GM19193 (cell line): ENCODE results near the gene TMEM255B.

Experiments
- POLR2A ChIP-seq: IDR thresholded peaks from 4 replicates; pipeline ENCODE4 v1.6.1; 2011; ENCODE audit not compliant: insufficient read depth, insufficient read length; ENCODE audit errors: extremely low read depth

TMEM255B gene

DNA sequence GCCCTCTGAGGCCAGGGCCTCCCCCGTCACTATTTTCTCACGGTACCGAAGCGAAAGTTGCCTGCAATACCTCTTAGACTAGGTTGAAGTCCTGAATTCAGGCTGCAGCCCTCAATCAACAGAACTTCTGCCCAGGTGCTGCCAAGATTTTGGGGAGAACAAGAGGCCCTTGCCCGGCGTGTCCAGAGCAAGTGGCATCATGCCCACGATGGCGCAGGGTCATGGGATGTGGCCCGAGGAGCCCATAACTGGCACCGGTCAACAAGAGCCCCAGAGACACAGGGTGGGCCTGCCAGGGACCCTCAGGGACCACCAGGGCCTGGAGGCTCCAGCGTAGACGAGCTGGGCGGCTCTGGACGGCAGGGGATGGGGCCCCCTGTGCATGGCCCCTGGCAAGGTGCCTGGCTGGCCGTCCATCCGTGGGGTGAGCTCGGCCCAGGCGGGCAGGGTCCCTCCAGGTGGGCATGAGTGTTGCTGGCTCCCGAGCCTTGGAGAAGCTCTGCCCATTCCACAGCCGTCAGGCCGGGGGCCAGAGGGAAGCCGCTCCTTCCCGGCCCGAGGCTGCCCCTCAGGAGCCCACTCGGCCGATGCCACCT is 59.8 kb downstream of the TMEM255B start:
- no peak for TF ChIP-seq POLR2A

- no peak for TF ChIP-seq POLR2A
Measured at GRCh38 chr13:113819341-113819730, 60.3 kb downstream of the TMEM255B start.

GRCh38 chr13:113819731-113820715 is 61.0 kb downstream of the TMEM255B start:
- TF ChIP-seq POLR2A = no peak

DNA sequence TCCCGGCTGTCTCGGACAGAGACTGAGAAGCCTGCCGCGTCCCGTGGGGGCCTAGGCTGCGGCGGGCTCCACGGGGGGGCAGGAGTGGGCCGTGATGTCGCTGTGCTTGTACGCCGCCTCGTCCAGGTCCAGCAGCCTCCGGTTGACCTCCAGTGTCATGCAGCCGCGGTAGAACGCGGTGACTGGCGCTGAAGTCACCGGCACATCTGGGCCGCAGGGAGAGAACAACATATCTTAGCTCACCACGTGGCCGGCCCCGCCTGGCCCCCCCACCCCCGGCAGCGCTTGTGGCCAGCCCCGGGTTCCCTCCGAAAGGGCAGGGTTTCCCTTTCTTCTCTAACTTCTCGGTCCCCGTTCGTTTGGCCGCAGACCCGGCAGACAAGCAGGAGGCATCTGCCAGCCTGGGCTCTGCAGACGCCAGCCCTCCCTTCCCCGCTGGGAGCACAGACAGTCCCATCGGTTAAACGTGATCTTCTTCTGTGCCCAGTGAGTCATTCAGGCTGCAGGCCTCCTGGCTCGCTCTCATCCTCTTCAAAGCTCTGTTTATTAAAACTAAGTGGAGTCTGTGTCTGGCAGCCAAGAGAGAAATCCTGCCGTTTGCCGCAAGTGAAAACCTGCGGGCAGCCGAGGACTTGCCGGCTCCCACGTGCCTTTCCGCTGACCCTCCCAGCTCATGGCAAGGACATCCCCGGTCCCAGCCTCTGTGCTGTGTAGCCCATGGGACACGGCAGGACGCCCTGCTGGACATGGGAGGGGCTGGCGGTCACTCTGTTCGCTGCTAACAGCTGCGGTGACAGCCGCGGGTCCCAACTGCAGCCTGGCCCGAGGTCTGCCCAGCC is 62.0 kb downstream of the TMEM255B start:
- no peak for TF ChIP-seq POLR2A

DNA sequence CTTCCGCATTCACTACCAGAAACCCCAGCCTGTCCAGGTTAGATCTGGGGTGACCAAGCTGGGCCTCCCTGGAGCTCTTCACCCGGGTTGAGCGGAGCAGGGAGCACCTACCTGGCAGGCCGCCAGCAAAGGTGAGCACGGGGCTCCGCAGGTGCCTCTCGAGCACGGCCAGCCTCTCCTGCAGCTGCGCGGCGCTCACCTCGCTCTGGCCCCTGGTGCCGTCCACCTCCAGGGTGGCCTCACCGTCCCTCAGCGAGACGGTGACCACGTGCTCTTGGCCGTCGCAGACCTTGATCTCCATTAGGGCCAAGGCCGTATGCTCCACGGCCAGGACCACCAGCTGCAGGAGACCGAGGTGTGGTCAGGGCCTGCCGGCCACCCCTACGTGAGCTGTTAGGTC is 62.8 kb downstream of the TMEM255B start:
- no peak for TF ChIP-seq POLR2A

- TF ChIP-seq POLR2A = no peak
Measured at GRCh38 chr13:113822266-113822665, 63.2 kb downstream of the TMEM255B start.

DNA sequence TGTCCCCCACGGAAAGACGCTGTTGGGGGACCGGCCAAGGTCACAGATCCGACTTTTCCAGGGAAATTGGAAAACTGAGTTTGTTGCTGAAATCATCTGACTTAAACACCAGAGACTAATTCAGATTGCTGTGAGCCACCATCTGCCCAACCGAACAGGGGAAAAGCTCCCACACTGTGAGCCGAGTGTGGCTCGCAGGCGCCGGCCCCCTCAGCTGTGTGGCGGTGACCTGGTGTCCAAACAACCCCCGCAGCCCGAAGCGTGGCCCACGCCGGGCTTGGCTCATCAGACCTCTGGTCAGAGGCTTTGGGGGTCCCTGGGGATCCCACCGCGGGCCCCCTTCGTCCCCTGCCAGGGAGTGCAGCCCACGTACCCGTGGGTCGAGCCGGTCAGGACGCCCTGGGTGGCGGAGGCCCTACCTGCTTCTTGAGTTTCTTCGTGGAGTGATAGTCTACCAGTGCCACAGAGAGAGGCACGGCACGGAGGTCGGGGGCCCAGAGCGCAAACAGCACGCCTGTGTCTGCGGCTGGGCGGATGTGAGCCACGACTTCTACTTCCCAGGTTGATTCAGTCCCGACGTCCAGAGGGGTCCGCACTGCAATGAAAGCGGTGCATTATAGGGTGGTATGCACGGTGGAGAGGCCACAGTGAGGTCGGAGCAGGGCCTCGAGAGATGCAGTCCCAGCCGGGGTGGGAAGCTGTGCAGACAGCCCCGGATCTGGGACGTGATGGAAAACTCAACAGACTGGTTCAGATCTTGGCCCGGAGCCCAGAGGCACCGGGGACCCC is 64.1 kb downstream of the TMEM255B start:
- TF ChIP-seq POLR2A = no peak

GRCh38 chr13:113823771-113824170 is 64.7 kb downstream of the TMEM255B start:
- TF ChIP-seq POLR2A = no peak

DNA sequence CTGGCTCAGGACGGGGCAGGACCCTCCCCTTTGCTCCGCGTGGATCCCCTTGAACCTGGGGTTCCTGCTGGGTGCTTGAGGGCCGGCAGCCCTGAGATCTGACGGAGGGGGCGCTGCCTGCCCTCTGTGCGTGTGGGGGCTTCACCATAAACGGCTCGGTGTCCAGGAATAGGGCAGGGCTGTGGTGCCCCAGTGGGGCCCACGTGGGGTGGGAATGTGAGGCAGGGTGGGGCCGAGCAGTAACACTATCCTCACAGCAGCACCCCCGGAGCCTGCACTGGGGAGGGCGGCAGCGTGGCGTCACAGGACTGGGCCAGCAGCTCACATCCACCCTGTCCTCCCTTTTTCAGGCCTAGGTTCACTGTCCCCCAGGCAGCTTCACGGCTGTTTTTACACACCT is 66.8 kb downstream of the TMEM255B start:
- no peak for TF ChIP-seq POLR2A

DNA sequence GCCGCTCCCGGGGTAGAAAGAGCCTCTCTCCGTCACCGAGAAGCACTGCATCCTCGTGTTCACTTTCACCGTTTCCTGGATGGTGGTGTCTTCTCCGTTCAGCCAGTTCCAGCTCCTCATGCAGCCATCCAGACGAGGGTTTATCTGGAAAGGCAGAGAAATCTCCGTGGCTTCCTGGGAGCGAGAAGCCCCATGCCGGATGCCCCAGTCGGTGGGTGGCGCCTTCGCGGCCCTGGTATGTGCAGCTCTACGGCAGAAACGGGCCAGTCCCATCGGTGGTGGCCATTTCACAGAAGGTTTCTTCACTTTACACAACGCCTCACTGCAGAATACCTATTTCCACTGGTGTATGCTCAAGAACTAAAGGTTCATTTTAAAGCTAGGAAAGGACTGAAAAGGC is 68.0 kb downstream of the TMEM255B start:
- TF ChIP-seq POLR2A = no peak

DNA sequence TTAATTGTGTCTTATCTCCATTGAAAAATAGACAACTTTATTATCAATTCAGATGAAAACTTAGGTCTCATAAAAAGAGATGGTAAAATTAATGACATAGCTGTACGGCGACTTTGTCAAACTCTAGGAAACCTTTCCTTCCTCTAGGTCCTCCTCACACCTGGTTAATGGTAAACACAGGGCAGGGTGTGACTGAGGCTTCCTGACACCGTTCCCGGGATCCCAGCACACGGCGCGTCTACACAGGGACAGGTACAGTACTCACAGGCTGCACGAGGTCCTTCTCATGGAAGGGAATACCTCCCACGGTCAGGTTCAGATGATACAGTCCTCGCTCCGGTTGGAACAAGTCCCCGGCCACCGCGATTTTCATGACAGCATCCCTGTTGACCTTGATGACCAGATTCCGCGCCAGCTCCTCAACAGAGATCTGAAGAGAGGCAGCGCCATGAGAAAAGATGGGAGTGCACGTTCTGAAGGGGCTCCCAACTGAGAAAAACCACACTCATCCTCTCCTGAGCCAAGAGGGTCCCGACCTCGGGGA is 69.3 kb downstream of the TMEM255B start:
- no peak for TF ChIP-seq POLR2A

DNA sequence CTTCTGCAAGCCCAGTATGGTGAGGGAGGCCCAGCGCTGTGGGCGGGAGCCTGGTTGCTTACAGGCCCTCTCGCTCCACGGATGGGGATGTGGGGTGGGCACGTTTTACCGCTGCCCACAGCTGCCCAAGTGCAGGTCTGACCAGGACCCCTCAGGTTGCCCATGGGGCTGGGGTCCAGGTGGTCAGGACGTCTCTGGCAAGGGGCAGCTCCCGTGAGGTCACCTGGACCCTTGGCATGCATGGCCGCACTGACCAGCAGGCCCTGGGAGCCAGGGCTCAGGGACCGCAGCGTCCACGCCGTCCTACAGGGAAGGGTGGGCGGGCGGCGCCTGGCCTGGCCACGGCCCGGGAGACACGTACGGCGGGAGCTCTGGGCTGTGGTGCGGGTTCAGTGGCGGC is 72.0 kb downstream of the TMEM255B start:
- TF ChIP-seq POLR2A = no peak

DNA sequence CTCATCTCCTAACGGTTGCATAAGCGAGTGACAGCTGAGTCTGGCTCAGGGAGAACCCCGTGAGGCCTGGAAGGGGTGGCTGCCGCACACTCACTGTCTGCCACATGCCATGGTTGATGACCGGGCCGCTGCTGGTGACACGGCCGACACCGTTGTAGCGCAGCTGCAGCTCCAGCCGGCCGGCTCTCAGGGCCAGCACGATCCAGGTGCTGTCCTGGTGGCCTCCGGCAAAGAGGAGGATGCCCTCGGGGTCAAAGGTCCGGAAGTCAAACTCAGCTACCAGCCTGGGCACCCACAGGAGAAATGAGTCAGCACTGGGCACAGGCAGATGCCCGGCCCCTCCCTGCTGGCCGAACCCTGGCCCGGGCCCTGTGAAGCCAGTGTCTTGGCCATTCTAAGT is 73.2 kb downstream of the TMEM255B start:
- TF ChIP-seq POLR2A = no peak

GRCh38 chr13:113832631-113833030 is 73.6 kb downstream of the TMEM255B start:
- no peak for TF ChIP-seq POLR2A
